ENCODE measurements around the gene CRTAP. TPM values are rescaled to one million over a fixed set of nuclear protein-coding genes. Genes with fewer than 3 reads are reported as not detected.

The CRTAP gene
- total RNA-seq, 4 donors from 2014 or later: 234 to 469 (median 380) TPM

- TF ChIP-seq, protein P1, sequence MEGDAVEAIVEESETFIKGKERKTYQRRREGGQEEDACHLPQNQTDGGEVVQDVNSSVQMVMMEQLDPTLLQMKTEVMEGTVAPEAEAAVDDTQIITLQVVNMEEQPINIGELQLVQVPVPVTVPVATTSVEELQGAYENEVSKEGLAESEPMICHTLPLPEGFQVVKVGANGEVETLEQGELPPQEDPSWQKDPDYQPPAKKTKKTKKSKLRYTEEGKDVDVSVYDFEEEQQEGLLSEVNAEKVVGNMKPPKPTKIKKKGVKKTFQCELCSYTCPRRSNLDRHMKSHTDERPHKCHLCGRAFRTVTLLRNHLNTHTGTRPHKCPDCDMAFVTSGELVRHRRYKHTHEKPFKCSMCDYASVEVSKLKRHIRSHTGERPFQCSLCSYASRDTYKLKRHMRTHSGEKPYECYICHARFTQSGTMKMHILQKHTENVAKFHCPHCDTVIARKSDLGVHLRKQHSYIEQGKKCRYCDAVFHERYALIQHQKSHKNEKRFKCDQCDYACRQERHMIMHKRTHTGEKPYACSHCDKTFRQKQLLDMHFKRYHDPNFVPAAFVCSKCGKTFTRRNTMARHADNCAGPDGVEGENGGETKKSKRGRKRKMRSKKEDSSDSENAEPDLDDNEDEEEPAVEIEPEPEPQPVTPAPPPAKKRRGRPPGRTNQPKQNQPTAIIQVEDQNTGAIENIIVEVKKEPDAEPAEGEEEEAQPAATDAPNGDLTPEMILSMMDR (IDR thresholded peaks at IDR 0.05; ENCODE audit: low read depth): no peak
These were observed 67.4 kb downstream of the CRTAP start for GRCh38 chr3:33181229-33181628.

GRCh38 chr3:33184863-33185262 is 71.0 kb downstream of the CRTAP start:
- TF ChIP-seq, protein P1 (IDR thresholded peaks at IDR 0.05; ENCODE audit: low read depth): no peak

DNA sequence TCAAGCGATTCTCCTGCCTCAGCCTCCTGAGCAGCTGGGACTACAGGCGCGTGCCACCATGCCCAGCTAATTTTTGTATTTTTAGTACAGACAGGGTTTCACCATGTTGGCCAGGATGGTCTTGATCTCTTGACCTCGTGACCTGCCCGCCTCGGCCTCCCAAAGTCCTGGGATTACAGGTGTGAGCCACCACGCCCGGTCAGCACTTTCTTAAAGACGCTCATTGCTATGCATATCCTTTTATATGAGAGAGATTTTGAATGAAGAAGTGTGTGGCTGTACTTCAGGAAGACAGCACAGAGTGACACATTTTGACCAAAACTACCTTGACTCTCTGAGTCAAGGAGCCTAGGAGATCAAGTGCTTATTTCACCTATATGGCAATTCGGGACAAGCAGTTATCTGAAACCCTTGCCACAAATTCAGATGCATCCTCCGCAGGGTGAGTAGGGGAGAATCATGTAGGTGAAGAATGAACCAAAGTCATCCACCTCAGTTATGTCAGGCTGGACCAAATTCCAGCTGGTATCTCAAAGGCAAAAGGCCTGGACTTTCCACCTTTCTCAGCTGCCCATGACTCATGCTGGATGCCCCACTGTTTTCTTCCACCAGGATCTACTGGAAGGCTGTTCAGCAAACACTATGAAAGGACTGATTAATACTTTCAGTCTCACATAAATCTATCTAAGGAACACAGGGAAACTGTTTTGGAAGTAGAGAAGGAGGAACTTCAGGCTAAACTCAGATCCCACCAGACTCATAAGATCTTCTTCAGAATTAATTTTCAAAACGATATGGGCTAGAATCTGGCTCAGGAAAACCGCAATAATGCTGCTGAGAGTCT is 72.9 kb downstream of the CRTAP start:
- TF ChIP-seq, protein P1 (IDR thresholded peaks at IDR 0.05; ENCODE audit: low read depth): no peak

DNA sequence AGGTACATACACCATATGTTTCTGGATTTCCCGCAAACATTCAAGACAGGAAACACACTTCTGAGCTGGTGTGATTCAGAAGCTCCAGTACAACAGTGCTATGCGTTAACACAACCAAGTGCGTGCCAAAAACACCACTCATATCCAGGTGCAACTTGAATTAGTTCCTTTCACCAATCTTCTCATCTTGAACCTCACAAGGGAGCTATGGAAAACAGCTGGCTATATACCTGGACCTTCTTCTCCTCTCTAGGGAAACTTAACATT is 73.5 kb downstream of the CRTAP start:
- TF ChIP-seq, protein P1 (IDR thresholded peaks at IDR 0.05; ENCODE audit: low read depth): no peak

GRCh38 chr3:33194303-33194702 is 80.5 kb downstream of the CRTAP start:
- TF ChIP-seq, protein P1 (IDR thresholded peaks at IDR 0.05; ENCODE audit: low read depth): no peak

GRCh38 chr3:33196538-33196937 is 82.7 kb downstream of the CRTAP start:
- TF ChIP-seq, protein P1 (IDR thresholded peaks at IDR 0.05; ENCODE audit: low read depth): no peak

Small RNAs within 50 kb of the gene (small RNA-seq; reads per million reads assigned to genes)
- gene AC123900.1: not detected
- gene RN7SL296P: not detected
- gene SUMO2P10: not detected

Other genes starting within 250 kb of the CRTAP start
- gene CCR4, start 162.4 kb upstream of the CRTAP start, total RNA-seq: 1 to 10 TPM in 2 of 4 donors, under 1 TPM in 1, not detected in 1; 0.44 to 2.3 (median 1.0) TPM
- gene GLB1, start 16.9 kb upstream of the CRTAP start, total RNA-seq: 10 to 100 TPM; 26.8 to 69.9 (median 49.3) TPM
- 1 to 10 TPM; 4.9 to 6.4 (median 6.1) TPM for gene TMPPE, start 16.9 kb upstream of the CRTAP start, total RNA-seq
- gene SUSD5, start 104.8 kb downstream of the CRTAP start, total RNA-seq: 1 to 10 TPM in 1 of 4 donors, under 1 TPM in 3; 0.33 to 2.0 (median 0.45) TPM
- gene FBXL2, start 163.4 kb downstream of the CRTAP start, total RNA-seq: 1 to 10 TPM; 4.9 to 8.6 (median 5.6) TPM